HCT116 (cell line): Measurements from ENCODE around the gene RGS2. TPM values are rescaled to one million over a fixed set of nuclear protein-coding genes. Genes with fewer than 3 reads are reported as not detected.

Experiments used
- ATAC-seq: fragments of 200-7000 bp; cut with Tn5 transposase; 2 replicates; pipeline ENCODE4 v1.9.1; 2020; ENCODE audit warnings: mild to moderate bottlenecking, moderate library complexity
- BruUV-seq: library from RNA; stranded (reverse); fragments of 400-500 nt; replicated peaks from 2 replicates; lab custom pipeline; 2021; lab: Mats Ljungman, UMichigan
- CTCF ChIA-PET: fragments of 300-600 bp; sonication (Branson Sonifier 250); formaldehyde crosslinking; loops from one replicate; lab custom pipeline; 2021; ENCODE audit warnings: antibody characterized with exemption; lab: Charles Lee
- POLR2A ChIA-PET: fragments of 300-600, 350-600 bp; sonication (Branson Sonifier 250); formaldehyde crosslinking; loops from one replicate; lab custom pipeline; 2021; ENCODE audit warnings: antibody characterized with exemption; lab: Charles Lee
- RAD21 ChIA-PET, 2 experiments: fragments of 300-600 bp; sonication (Branson Sonifier 250); formaldehyde crosslinking; loops; one replicate each; lab custom pipeline; 2023; ENCODE audit warnings: low total read pairs in 2 of 2; ENCODE audit not compliant: uncharacterized antibody in 2 of 2, unreplicated experiment in 2 of 2, low non-redundant PET in 1 of 2; lab: Charles Lee
- DNase-seq: peaks from one replicate; pipeline ENCODE4 v3.0.0-alpha.2; 2010; ENCODE audit warnings: low read depth, low spot score
- H2AFZ ChIP-seq: fragments of 200-600 bp; shearing (Covaris generic), sonication (generic); 2 replicates; pipeline ENCODE4 v1.6.1; 2017; ENCODE audit warnings: low read depth, mixed run types, mixed read lengths, antibody characterized with exemption, low read length; ENCODE audit not compliant: poor library complexity, severe bottlenecking
- H3K27ac ChIP-seq: 2 replicates; pipeline ENCODE4 v1.5.1; 2012; ENCODE audit warnings: low read depth, low read length
- H3K27me3 ChIP-seq: fragments of 200-600 bp; sonication (generic); 2 replicates; pipeline ENCODE4 v1.6.1; 2016; ENCODE audit warnings: mixed run types, low read length, mixed read lengths; ENCODE audit not compliant: insufficient read depth
- H3K36me3 ChIP-seq, 2 experiments: fragments of 200-500 bp in 1 of 2; fragments of 200-600 bp in 1 of 2; sonication (Bioruptor generic) in 1 of 2; sonication (generic) in 1 of 2; 2 replicates each; pipeline versions ENCODE4 v1.5.1 to v1.6.1; 2014 to 2016; ENCODE audit warnings: low read length in 2 of 2, inconsistent platforms in 1 of 2, mixed read lengths in 1 of 2, mixed run types in 1 of 2; ENCODE audit not compliant: insufficient read depth in 2 of 2, control insufficient read depth in 1 of 2
- H3K4me1 ChIP-seq, 2 experiments: fragments of 200-600 bp in 1 of 2; sonication (generic) in 1 of 2; 2 replicates each; pipeline versions ENCODE4 v1.5.1 to v1.6.1; 2012 to 2017; ENCODE audit warnings: low read length in 2 of 2, inconsistent platforms in 1 of 2, mild to moderate bottlenecking in 1 of 2, mixed read lengths in 1 of 2, mixed run types in 1 of 2, moderate library complexity in 1 of 2; ENCODE audit not compliant: insufficient read depth in 2 of 2, control insufficient read depth in 1 of 2
- H3K4me2 ChIP-seq: fragments of 200-600 bp; sonication (generic); 2 replicates; pipeline ENCODE4 v1.6.1; 2017; ENCODE audit warnings: mixed run types, low read length, mixed read lengths
- H3K4me3 ChIP-seq, 2 experiments: fragments of 200-600 bp in 1 of 2; sonication (generic) in 1 of 2; replicated peaks in 1 of 2; 2 replicates each; pipeline ENCODE4 v1.5.1; 2011 to 2016; ENCODE audit warnings: low read length in 2 of 2, control low read depth in 1 of 2, low read depth in 1 of 2, mild to moderate bottlenecking in 1 of 2, mixed read lengths in 1 of 2, mixed run types in 1 of 2
- H3K79me2 ChIP-seq: fragments of 200-600 bp; sonication (generic); 2 replicates; pipeline ENCODE4 v1.6.1; 2017; ENCODE audit warnings: mild to moderate bottlenecking, mixed run types, low read length, moderate library complexity, mixed read lengths; ENCODE audit not compliant: insufficient read depth
- H3K9ac ChIP-seq: fragments of 200-600 bp; sonication (generic); 2 replicates; pipeline ENCODE4 v1.6.1; 2016; ENCODE audit warnings: low read length, mixed read lengths
- H3K9me2 ChIP-seq: fragments of 200-600 bp; sonication (generic), shearing (Covaris generic); 2 replicates; pipeline ENCODE4 v1.6.1; 2017; ENCODE audit warnings: mixed run types, mild to moderate bottlenecking, moderate library complexity; ENCODE audit not compliant: insufficient read depth
- H3K9me3 ChIP-seq, 2 experiments: fragments of 200-500 bp in 1 of 2; fragments of 200-600 bp in 1 of 2; sonication (Bioruptor generic) in 1 of 2; sonication (generic) in 1 of 2; 2 replicates each; pipeline ENCODE4 v1.6.1; 2014 to 2017; ENCODE audit warnings: low read length in 2 of 2, mixed read lengths in 2 of 2, inconsistent platforms in 1 of 2, low read depth in 1 of 2, mild to moderate bottlenecking in 1 of 2, mixed run types in 1 of 2, moderate library complexity in 1 of 2; ENCODE audit not compliant: control insufficient read depth in 1 of 2, insufficient read depth in 1 of 2
- H4K20me1 ChIP-seq: fragments of 200-600 bp; sonication (generic), shearing (Covaris generic); 2 replicates; pipeline ENCODE4 v1.6.1; 2017; ENCODE audit warnings: mixed run types, mild to moderate bottlenecking, moderate library complexity; ENCODE audit not compliant: insufficient read depth
- FOSL1 ChIP-seq: IDR thresholded peaks from 2 replicates; pipeline ENCODE4 v1.6.1; 2012; ENCODE audit warnings: low read depth
- JUND ChIP-seq: IDR thresholded peaks from 2 replicates; pipeline ENCODE4 v1.6.1; 2012
- POLR2AphosphoS5 ChIP-seq: IDR thresholded peaks from 2 replicates; pipeline ENCODE4 v1.6.1; 2011; ENCODE audit warnings: mild to moderate bottlenecking, low read depth, low read length, moderate library complexity
- REST ChIP-seq: IDR thresholded peaks from 2 replicates; pipeline ENCODE4 v1.6.1; 2012; ENCODE audit warnings: low read depth
- SIN3A ChIP-seq: IDR thresholded peaks from 2 replicates; pipeline ENCODE4 v1.6.1; 2012; ENCODE audit warnings: low read depth
- SP1 ChIP-seq: IDR thresholded peaks from 2 replicates; pipeline ENCODE4 v1.6.1; 2012; ENCODE audit warnings: low read depth
- SRF ChIP-seq: IDR thresholded peaks from 2 replicates; pipeline ENCODE4 v1.6.1; 2012; ENCODE audit warnings: low read depth
- TCF7L2 ChIP-seq: IDR thresholded peaks from 2 replicates; pipeline ENCODE4 v1.7.0; 2011; ENCODE audit warnings: borderline replicate concordance, inconsistent platforms; ENCODE audit not compliant: insufficient read depth, insufficient read length; ENCODE audit errors: extremely low read depth
- YY1 ChIP-seq: IDR thresholded peaks from 2 replicates; pipeline ENCODE4 v1.6.1; 2011; ENCODE audit warnings: low read length, low read depth, moderate library complexity, mild to moderate bottlenecking; ENCODE audit not compliant: insufficient replicate concordance; ENCODE audit errors: extremely low read depth
- ZFX ChIP-seq: fragments of 450-650 bp; IDR thresholded peaks from 2 replicates; pipeline ENCODE4 v1.6.1; 2017
- intact Hi-C: fragments of 100-400 bp; cut with micrococcal nuclease; formaldehyde crosslinking; loops from 2 replicates; pipeline ENCODE4 v1.10.0; 2022
- total RNA-seq: library from RNA; stranded (reverse); gene quantifications from one replicate; pipeline ENCODE4 v1.2.1, GENCODE V29; 2021; ENCODE audit not compliant: unreplicated experiment
- TF ChIP-seq, protein P1 (sequence below): IDR thresholded peaks from 2 replicates; pipeline ENCODE4 v1.6.1; 2012
- TF ChIP-seq, protein P2 (sequence below): IDR thresholded peaks from 2 replicates; pipeline ENCODE4 v1.6.1; 2012

The RGS2 gene
- total RNA-seq, 1 experiment from 2014 or later, result 21.1 TPM

DNA sequence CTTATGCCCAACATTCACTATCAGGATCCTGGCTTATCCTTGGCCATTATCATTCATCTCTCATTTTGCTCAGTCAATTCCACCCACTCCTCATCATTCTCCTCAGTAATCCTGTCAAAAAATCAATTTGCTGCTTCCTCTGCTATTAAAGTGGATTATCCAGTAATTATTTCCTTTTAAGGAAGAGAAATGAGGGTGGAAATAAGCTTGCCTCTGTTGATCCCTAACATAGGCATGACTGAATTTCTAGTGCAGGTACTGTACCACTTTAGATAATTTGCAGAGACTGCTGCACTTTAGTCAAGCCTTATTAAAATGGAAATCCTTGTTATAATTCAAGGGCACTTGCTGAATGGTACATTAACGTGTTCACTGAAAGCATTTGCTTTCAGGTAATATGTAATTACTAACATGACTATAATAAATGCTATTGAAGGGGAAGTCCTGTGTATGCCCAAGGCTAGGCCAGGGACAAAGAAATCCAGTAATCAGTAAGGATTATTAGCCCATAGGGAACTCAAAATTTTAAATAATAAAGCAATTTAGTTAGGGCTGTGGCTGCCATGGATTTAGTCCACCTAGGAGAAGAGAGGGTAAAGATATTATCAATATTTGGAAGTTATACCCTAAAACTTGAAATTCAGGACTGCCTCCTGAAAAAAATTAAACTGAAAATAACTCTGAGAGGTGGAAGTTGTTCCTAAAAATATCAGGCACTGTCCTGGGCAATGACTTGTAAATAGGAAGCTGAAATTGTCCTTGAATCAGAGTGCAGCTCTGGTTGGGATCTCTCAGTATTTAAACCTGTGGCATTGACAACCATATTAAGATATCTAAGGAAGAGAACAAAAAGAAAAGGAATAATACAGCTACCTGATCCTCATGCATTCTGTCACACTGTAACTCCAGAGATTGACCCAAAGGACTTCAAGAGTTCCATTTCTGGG lies 43.4 kb downstream of the RGS2 start:
- Histone ChIP-seq H3K79me2 (no peaks in the 10 kb centered on the region), H3K9me3 (no peaks in the 10 kb centered on the region), H3K9me2 (no peaks in the 10 kb centered on the region), H3K9ac (no peak overlapping the region), H2AFZ (no peak overlapping the region), H3K4me2 (no peak overlapping the region), H3K27me3 (no peaks in the 10 kb centered on the region), H3K4me1 (no peaks in the 10 kb centered on the region), H4K20me1 (no peaks in the 10 kb centered on the region)
- ATAC-seq, result no peak
- intact Hi-C loops, result no loop called here
- CTCF ChIA-PET, result no interaction called here
- TF ChIP-seq SRF (no peak), POLR2AphosphoS5 (no peak), YY1 (no peak), SP1 (no peak), FOSL1 (no peak), ZFX (no peak), TCF7L2 (no peak), SIN3A (no peak), REST (no peak), JUND (no peak)
- TF ChIP-seq, protein P1, sequence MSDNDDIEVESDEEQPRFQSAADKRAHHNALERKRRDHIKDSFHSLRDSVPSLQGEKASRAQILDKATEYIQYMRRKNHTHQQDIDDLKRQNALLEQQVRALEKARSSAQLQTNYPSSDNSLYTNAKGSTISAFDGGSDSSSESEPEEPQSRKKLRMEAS, result no peak
- TF ChIP-seq, protein P2, sequence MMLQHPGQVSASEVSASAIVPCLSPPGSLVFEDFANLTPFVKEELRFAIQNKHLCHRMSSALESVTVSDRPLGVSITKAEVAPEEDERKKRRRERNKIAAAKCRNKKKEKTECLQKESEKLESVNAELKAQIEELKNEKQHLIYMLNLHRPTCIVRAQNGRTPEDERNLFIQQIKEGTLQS, result no peak
- TF ChIP-seq, all 23 proteins: peak for 0
- Histone ChIP-seq H3K4me3 (no peak overlapping the region), H3K36me3 (no peaks in the 10 kb centered on the region), H3K27ac (no peak overlapping the region)
- ChIA-PET RAD21 (no interaction called here), POLR2A (no interaction called here)
- BruUV-seq, result no TSS peak
- DNase-seq, result no peak
